ENCODE data around the gene CDH13.

DNA sequence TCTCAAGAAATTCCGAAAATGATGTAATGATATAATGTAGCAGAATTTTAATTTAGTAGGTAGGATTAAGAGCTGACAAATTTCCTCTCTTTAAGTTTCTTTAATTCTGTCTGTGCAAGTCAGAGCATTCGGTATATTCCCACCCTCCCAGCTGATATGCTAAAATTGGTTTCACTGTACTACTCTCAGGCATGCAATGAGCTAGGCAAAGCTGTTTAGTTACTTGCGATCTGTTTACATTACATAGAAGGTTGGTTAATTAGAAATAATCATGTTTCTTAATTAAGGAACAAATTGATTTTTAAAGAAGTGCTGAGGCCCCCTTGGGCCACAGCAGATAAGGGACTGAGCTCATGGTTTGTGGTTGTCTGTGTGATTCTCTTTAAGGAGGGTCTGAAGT lies 748.2 kb downstream of the CDH13 start:
- TF ChIP-seq, protein P1, sequence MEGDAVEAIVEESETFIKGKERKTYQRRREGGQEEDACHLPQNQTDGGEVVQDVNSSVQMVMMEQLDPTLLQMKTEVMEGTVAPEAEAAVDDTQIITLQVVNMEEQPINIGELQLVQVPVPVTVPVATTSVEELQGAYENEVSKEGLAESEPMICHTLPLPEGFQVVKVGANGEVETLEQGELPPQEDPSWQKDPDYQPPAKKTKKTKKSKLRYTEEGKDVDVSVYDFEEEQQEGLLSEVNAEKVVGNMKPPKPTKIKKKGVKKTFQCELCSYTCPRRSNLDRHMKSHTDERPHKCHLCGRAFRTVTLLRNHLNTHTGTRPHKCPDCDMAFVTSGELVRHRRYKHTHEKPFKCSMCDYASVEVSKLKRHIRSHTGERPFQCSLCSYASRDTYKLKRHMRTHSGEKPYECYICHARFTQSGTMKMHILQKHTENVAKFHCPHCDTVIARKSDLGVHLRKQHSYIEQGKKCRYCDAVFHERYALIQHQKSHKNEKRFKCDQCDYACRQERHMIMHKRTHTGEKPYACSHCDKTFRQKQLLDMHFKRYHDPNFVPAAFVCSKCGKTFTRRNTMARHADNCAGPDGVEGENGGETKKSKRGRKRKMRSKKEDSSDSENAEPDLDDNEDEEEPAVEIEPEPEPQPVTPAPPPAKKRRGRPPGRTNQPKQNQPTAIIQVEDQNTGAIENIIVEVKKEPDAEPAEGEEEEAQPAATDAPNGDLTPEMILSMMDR (conservative IDR thresholded peaks at IDR 0.05 in 1 of 2, IDR thresholded peaks at IDR 0.05 in 1 of 2; ENCODE audit: low read depth in 1 of 2, low read length in 2 of 2): no peak
- no peak for TF ChIP-seq EZH2 (IDR thresholded peaks at IDR 0.05; ENCODE audit: low read length, missing control alignments)

Data from fibroblast of lung (primary cell).